GM18502 (cell line): ENCODE measurements around the gene UCHL3.
A peak's percentile ranks its signal among the peaks of the same experiment; 100 is the strongest.

Experiments
- ATAC-seq: cut with Tn5 transposase; IDR thresholded peaks from one replicate; pipeline ENCODE4 v1.9.1; 2021; ENCODE audit warnings: mild to moderate bottlenecking; ENCODE audit not compliant: unreplicated experiment, poor library complexity

Gene UCHL3

GRCh38 chr13:75618308-75618707 lies 68.7 kb downstream of the UCHL3 start:
- ATAC-seq = no peak

GRCh38 chr13:75620020-75620419 lies 70.4 kb downstream of the UCHL3 start:
- ATAC-seq = no peak

GRCh38 chr13:75621147-75621546 lies 71.6 kb downstream of the UCHL3 start:
- ATAC-seq = no peak

- no peak for ATAC-seq
Observed at GRCh38 chr13:75628801-75629200, 79.2 kb downstream of the UCHL3 start.

- ATAC-seq = no peak
Observed at GRCh38 chr13:75633285-75633684, 83.7 kb downstream of the UCHL3 start.

- ATAC-seq = peak; percentile 1
Observed at GRCh38 chr13:75635101-75635827, 85.7 kb downstream of the UCHL3 start.

GRCh38 chr13:75635828-75636435 lies 86.3 kb downstream of the UCHL3 start, which contains the start of gene LMO7:
Gene LMO7 (plus strand): TSS chr13:75636330. CDS start chr13:75636658, 328 bp downstream.
- ATAC-seq = peak; percentile 62

GRCh38 chr13:75636436-75637180 lies 87.0 kb downstream of the UCHL3 start:
- peak; percentile 62 for ATAC-seq

GRCh38 chr13:75637181-75637750 lies 87.7 kb downstream of the UCHL3 start:
- ATAC-seq = no peak

GRCh38 chr13:75639454-75639853 lies 89.9 kb downstream of the UCHL3 start:
- ATAC-seq = no peak

- ATAC-seq = no peak
Observed at GRCh38 chr13:75641026-75641425, 91.4 kb downstream of the UCHL3 start.

- no peak for ATAC-seq
Observed at GRCh38 chr13:75643182-75643581, 93.6 kb downstream of the UCHL3 start.

GRCh38 chr13:75643693-75644092 lies 94.1 kb downstream of the UCHL3 start:
- no peak for ATAC-seq

- ATAC-seq = no peak
Observed at GRCh38 chr13:75645141-75645540, 95.5 kb downstream of the UCHL3 start.

- ATAC-seq = peak; percentile 87
Observed at GRCh38 chr13:75647126-75647784, 97.7 kb downstream of the UCHL3 start.

- ATAC-seq = no peak
Observed at GRCh38 chr13:75648446-75648845, 98.9 kb downstream of the UCHL3 start.

GRCh38 chr13:75651013-75651412 lies 101.4 kb downstream of the UCHL3 start:
- ATAC-seq = no peak

- no peak for ATAC-seq
Observed at GRCh38 chr13:75652726-75653125, 103.1 kb downstream of the UCHL3 start.
